Left renal cortex interstitium (tissue), 4 donors: ENCODE data around the gene PANK4. TPM values are rescaled to one million over a fixed set of nuclear protein-coding genes. Genes with fewer than 3 reads are reported as not detected.

Experiments
- DNase-seq, 4 donors: peaks; one replicate each; pipeline ENCODE4 v3.0.0-alpha.2; 2013; ENCODE audit warnings: low read depth in 4 of 4, low spot score in 2 of 4, missing footprints in 1 of 4
- polyA plus RNA-seq, 4 donors: library from polyadenylated mRNA; unstranded; fragments of 120-200 nt; gene quantifications; one replicate each; pipeline ENCODE4 v1.2.1, GENCODE V29; 2013; ENCODE audit not compliant: insufficient read length in 4 of 4

Gene PANK4
- polyA plus RNA-seq, 4 donors: 24.8 to 34.0 (median 29.0) TPM

DNA sequence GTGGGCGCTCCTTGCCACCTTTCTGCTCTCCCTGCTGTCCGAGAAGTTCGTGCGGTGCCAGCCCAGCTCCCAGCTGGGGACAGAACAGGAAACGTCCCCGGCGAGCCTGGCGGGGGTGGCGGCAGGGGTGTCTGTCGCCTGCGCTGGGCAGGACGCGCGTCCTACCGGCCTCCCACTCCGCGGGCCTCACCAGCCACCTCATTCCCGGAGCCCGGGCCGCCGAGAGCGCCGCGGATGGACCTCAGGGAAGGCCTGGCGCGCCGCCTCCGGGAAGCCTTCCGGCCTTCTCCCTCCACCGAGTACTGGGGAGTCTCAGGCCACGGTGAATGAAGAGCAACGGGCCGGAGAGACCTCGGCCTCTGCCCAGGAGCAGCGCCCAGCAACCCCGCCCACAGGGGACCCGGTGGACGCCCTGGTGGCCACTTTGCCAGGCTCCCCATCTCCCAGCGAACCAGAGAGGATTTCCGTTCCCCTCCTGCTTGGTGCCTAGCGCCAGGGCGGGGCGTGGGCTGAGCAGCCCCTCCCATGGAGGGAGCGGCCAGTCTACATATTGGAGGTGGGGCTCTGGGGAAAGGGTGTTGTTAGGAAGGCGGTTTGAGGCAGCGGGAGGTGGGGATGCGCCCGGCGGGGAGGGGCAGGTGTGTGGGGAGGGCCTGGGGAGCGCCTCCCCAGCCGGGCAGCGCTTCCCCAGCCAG lies 20.3 kb upstream of the PANK4 start:
- no peak for DNase-seq

DNA sequence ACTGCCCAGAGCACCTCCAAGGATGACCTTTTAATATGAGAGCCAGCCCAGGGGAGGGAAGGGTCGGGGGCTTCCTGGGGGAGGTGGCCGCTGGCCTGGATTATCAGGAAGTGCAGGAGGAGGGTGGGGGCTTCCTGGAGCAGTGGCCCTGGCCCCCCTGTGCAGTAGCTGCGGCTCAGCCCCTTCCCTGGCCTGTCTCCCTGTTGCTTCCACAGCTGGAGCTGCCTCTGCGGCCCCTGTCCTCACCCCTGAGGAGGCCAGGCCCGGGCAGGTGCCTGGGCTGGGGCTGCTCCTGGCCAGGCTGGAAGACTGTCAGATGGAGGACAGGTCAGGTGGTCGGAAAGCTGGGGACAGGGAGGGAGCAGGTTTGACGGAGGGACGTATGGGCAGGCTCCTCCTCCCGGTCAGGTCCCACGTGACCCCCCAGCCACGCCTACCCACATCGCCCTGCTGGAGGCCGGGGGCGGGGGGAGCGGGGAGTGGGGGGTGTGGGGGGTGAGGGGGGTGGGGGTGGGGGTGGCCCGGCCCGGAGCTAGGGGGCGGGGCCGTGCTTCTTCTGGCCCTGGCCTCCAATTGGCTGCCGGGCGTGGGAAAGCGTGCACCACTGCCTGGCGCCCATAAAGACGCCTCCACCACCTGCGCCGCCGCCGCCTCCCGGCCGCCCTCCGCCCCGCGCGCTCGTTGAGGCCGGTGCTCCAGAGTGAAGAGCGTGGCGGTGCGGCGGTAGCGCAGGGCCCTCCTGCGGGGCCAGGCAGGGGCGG lies 19.5 kb upstream of the PANK4 start:
- DNase-seq: peak in 2 of 4 donors; percentile 65 to 70

DNA sequence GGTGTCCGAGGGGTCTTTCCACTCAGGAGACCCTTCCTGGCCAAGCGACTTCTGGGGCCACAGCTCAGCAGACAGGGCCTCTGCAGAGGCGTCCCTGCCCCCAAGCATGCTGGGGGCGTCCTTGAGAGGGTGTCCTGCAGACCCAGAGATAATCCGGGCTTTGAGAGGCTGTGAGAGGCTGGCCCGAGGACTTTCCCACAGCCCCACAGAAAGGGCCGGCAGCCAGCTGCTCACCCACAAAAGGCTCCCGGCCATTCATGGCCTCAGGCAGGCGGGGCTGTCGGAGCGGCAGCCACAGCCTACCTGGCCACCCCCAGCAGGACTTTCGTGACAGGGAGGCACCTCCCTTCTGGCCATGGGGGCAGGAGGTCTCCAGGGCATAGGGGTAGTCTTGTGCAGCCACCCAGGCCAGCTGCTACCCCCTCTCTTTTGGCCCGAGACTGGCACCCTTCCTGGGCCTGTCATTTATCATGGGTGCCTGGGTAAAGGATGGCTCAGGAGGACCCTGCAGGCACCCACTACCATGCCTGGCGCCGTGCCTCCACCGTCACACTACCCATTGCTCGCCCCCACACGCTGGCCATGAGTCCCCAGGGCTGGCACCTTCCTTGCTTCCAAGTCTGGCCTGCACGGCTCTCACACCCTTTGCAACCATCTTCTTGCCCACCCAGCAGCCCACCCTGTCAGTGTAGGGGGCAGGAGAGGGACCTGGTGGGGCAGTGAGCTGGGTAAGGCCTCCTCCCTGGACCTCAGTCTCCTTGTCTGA lies 18.7 kb upstream of the PANK4 start:
- no peak for DNase-seq

DNA sequence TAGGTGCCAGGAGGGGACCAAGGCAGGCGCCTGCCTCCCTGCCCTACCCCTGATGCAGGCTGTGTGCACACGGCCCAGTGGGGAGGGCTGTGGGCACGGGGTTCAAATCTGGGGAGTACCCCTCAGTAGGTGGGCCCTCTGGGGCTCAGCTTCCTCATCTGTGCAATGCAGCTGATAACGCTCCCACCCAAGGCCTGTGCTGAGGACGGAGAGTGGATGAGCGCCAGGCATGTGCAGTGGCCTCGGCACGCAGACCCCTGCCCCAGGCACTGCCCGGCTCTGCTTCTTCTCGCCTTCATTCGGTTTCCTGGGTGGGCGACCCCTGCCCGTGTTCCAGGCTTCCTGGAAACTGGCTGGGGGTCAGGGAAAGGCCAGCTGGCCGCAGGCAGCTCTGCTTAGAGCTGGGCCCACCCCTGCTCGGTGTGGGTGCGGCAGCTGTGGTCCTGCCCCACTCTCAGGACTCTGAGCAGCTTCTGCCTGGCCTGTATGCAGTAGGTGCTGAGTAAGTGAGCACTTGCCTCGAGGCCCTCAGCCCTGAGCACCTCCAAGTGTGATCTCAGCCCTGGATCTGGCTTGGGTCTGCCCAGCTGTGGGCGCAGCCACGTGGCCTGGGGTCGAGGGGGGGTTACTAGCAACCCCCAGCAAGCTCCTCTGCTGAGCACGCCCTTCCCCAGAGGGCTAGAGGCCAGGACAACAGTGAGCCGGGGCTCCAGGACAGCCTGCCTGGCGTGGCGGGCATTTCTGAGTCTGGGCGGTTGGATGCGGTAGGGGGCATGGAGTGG lies 17.9 kb upstream of the PANK4 start:
- no peak for DNase-seq

DNA sequence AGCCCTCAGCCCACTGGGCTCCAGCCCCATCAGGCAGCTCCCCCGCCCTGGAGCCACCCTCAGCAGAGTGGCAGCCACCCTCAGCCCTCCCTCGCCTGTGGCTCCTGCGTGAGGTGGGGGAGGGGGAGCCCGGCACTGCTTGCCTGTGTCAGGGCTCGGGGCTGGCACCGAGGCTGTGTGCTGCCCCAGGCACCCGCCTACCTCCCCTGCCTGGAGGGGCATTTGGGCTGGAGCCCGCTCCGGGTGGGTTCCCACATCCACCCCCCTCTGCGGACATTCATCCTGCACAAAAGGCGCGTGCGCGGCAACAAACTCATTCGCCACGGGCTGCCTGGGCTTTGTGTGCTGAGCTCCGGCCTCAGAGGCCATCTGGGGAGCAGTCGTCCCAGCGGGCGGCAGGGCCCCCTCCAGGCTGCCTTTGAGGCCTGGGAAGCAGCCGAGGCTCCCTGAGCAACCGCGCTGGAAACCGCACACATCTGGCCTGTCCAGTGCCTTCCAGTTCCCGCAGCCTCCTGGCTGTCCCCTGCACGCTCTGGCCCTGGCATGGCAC lies 17.2 kb upstream of the PANK4 start:
- DNase-seq: no peak

DNA sequence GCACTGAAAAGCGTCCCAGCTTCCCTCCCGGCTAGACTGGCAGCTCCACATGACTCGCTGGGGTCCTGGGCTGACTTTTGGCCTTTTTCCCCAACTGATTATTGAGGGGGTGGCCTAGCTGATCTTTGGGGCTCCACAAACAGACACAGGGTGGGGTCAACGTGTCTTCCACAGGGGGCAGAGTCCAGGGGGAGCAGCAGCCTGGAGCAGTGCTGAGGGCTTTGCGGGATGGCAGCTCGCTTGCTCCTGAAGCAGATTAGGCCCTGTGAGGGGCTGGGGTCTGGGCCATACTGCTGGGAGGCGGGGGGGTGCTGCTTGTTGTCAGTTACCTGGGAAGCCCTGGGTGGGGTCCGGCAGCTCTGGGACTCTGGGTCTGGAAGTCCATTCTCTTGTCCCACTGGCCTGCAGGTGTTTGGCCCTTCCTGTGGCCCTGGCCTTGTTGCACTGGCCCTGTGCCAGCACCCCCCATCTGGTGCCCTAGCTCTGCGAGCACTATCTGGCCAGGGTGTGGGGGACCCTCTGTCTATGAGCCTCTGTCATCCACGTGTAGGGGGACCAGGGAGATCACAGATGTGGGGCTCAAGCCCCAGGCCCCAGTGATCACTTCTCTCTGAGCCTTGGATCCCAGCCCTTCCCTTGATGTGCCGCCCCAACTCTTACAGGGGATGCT lies 16.0 kb upstream of the PANK4 start:
- DNase-seq: no peak

DNA sequence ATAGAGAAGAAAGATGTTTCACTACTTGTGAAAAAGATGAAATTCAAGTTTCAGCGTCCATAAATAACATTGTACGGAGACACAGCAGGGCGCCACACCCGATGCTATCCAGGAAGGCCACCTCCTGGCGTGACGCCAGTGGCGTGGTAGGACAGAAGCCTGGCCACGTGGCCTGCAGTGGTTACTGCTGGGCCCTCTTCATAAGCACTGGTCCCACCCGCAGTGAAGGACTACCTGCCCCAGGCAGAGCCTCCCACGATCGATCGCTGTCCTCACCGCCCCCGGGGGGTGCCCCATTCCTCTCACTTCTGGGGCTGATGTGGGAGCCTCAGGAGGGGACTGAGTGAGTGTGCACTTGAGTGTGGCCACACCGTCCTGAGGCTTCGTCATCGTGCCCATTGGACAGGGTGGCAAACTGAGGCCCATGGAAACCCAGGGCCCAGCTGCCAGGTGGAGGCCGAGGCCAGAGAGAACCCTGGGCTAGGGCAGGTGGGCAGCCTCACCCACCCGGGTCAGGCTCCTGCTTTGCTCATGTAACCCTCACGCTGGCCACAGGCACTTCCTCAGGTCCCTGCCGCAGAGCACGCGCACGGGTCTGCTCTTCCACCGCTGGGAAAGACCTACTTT lies 15.3 kb upstream of the PANK4 start:
- no peak for DNase-seq

DNA sequence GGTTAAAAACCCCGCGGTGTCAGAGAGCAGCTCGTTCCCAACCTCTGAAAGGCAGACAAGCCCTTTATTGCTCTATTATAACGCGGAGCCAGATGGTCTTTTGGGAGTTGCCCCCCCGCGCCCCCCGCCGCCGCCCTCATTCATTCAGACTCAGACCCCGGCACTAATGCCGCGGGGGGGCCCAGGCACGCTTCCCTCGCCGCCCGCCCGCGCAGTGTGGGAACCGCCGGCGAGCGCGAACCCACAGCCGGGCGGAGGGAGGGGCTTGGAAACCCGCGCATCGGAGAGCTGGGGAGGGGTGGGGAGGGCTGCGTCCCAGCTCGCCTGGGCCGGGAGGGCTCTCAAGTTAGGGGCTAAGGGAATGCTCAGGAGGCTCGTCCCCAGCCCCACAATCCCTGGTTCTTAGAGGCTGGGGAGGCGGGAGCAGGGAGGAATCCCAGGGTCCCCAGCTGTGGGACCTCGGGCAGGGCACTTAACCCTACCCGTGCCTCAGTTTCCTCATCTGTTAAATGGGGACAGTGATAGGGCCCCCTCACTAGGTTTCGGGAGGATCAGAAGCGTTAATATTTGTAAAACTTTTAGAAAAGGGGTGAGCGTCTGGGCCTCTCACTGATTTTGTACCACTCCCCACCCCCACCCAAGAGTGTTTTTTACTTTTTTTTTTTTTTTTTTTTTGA lies 14.6 kb upstream of the PANK4 start:
- no peak for DNase-seq

DNA sequence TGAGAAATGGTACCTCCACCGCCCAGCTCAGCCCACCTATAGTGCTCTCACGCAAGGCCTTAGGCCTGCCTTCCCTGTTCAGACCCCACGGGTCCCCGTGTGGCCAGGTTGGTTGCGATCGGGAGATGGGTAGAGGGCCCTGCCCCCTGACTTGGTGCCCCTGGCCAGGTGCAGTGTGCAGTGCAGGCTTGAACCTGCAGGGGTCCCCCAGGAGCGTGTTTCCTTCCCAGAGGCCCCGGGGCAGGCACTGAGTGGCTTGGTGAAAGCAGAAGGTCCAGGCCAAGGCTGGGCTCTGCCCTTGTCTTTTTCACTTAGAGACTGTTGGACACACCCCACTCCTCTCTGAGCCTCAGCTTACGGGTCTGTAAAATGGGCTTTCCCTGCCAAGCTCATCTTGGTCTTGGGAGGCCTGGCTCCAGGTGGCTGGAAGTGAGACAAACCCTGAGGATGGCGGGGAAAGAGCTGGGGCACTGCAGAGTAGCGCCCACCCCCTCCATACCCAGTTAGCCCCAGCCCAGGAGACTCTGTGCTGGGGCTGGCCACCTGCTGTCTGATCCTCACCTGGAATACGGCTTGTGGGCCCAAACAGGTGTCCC lies 13.0 kb upstream of the PANK4 start:
- no peak for DNase-seq

DNA sequence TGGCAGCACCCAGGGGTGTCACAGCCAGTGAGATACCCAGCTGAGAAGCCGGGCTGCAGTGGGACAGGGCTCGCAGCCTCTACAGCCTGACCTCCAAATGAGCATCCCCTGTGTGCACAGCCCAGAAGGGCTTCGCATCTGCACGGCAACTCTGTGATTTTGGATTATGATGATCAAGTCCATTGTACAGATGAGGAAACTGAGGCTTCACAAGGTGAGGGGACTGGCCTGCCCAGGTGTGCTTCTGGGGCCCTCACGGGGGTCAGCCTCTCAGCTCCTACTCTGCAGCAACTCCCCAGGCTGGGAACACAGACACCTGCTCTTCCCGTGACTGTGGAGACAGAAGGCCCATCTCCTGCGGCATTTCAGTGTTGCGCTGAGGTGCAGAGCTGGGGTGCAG lies 12.5 kb upstream of the PANK4 start:
- DNase-seq: no peak

DNA sequence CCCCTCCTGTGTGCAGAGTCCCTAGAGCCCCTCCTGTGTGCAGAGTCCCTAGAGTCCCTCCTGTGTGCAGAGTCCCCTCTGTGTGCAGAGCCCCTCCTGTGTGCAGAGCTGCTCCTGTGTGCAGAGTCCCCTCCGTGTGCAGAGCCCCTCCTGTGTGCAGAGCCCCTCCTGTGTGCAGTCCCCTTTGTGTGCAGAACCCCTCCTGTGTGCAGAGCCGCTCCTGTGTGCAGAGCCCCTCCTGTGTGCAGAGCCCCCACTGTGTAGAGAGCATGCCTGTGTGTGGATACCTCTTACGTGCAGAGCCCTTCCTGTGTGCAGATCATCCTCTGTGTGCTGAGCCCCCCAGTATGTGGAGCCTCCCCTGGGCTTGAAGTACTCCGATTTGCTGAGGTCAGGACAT lies 12.0 kb upstream of the PANK4 start:
- DNase-seq: no peak

DNA sequence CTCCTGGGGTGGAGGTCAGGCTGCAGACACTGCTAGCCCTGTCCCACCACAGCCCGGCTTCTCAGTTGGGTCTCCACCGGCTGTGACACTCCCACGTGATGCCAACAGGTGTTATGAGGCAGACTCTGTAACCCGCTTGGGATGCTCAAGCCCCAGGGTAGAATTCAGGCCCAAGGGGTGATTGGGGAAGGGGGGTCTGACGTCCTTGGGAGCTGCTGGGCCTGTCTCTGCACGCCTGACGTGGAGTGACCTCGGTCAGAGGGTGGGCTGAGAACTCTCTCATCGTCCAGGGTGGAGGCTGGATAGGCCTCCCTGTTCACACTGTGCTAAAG lies 11.4 kb upstream of the PANK4 start:
- DNase-seq: no peak

DNA sequence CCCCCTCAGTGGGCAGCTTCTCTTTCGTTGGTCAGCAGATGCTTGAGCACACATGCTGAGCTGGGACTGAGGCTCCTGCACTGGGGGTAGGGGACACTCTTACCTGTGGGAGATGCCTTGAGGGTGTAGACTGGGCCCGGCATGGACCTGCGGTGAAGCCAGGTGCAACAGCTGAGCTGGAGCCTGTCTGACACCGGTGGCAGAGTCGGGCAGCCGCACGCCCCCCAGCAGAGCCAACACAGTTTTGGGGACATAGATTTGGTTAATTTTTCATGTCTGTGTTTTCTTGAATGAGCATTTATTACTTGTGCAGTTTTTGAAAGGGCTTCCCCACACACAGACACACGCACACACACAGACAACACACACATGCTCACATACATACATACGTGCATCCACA lies 9.6 kb upstream of the PANK4 start:
- DNase-seq: no peak

DNA sequence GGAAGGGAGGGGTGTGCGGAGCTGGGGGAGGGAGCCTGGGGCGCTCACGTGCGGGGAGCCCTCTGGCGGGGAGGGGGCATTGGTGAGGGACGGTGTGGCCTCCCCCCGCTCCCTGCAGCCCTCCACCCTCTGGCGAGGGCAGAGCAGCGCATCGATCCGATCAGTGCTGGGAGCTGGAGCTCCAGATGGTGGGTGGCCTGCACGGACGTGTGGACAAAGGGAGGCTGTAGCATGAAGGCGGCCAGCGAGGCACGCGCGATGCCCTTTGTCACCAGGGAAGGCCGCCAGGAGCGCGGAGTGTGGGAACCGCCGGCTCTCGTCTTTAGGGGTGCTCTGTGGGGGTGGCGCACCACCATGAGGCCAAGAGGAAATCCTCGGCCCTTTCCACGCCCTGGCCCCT lies 9.1 kb upstream of the PANK4 start:
- no peak for DNase-seq

DNA sequence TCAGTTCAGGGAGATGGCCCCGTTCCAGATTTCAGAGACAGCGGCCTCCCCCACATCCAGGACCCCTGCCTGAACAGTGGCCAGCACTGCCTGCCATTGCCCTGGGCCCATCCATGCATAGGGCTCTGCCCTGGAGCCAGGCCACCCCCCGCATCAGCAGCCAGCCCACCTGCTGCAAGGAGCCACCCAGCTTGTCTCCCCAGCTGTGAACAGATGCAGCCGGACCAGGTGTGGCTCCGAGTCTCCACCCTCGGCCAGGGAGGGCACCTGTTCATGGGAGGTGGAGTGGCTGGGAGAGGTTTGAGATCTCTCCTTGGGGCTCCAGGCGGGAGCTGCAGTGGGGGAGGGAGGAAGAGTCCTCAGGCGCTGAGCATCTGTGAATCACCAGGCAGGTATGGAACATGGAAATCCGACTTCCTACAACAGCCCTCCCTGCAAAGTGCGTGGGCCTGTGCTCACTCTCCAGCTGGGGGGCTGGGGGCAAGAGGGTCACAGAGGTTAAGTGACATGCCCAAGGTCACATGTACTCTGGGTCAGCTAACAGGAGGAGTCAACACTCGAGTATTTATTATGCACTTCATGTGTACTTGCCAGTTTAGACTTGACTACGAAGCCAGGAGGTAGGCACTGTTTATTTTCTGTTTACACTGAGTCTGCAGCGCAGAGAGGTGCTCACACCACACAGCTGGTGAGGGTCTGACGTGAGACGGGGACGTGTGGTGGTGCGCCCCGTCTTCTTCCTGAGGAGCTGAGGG lies 8.5 kb upstream of the PANK4 start:
- no peak for DNase-seq

DNA sequence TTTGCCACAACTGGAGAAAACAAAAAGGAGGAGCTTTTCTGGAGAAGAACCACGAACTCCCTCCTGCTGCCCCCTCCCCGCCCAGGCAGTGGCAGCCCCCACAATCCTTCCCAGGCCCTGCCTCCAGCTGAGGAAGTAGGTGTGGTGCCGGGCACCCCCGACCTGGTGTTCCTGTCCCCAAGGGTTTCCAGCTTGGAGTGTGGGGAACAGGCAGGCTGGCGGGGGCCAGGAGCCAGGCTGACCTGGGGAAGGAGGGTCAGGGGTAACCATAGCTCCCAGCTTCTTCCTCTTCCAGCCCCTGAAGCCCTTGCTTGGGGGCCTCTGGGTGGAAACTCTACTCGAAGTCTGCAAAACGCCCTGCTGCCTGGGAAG lies 7.9 kb upstream of the PANK4 start:
- no peak for DNase-seq

DNA sequence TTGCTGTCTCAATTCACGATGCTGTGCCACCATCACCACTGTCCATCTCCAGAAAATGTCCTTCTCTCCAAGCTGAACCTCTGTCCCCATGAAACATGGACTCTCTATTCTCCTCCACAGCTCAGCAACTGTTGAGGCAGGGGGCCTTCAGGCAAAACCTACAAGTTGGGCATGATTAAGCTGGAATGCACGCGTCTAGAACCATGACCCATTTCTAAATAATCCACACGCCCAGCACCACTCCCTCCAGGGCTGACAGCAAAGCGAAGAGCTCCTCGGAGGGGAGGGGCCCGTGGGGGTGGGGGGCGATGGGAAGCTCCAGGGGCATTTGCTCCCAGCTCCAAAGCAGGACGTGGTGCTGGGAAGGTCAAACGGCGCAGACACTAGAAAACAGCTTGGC lies 7.0 kb upstream of the PANK4 start:
- no peak for DNase-seq

DNA sequence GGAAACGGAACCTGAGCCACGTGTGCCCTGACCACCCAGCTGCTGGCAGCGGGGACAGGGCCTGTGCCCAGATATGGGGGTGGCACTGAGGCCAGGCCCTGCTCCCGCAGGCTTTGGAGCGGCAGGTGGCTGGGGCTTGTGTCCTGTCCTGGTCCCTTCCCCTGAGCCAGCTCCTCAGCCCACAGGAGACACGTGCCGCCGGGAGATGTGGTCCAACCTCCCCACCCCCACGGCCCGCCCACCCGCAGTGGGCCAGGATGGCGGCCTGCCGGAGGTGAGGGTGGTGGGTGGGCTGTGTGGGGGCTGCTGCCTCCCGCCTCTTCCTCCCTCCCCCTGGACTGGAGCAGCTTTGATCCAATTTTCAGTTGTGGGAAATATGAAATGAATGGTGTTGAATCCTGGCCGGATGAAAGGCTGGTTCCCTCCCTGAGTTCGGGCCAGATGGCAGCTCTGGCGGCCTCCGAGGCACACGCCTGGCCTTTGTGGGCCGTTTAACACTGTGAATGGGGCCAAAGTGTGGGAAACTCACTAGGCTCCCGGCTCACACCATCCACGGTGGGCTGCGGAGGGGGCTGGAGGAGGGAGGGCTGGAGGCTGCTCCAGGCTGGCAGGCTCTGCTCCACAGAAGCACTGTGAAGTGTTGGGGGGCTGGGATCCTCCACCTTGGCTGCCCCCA lies 6.2 kb upstream of the PANK4 start:
- DNase-seq: no peak
